Stimulated activated CD4-positive, alpha-beta T cell treated with anti-CD3 and anti-CD28 coated beads, Interleukin-12 subunit alpha, Interleukin-12 subunit beta, amount 100 ng/mL, for 4 hours (primary cell): Measurements from ENCODE around the gene SEC24B.
A peak's percentile ranks its signal among the peaks of the same experiment; 100 is the strongest.

ENCODE experiments used
- DNase-seq: peaks from one replicate; pipeline ENCODE4 v3.0.0-alpha.2; 2020

The SEC24B gene

DNA sequence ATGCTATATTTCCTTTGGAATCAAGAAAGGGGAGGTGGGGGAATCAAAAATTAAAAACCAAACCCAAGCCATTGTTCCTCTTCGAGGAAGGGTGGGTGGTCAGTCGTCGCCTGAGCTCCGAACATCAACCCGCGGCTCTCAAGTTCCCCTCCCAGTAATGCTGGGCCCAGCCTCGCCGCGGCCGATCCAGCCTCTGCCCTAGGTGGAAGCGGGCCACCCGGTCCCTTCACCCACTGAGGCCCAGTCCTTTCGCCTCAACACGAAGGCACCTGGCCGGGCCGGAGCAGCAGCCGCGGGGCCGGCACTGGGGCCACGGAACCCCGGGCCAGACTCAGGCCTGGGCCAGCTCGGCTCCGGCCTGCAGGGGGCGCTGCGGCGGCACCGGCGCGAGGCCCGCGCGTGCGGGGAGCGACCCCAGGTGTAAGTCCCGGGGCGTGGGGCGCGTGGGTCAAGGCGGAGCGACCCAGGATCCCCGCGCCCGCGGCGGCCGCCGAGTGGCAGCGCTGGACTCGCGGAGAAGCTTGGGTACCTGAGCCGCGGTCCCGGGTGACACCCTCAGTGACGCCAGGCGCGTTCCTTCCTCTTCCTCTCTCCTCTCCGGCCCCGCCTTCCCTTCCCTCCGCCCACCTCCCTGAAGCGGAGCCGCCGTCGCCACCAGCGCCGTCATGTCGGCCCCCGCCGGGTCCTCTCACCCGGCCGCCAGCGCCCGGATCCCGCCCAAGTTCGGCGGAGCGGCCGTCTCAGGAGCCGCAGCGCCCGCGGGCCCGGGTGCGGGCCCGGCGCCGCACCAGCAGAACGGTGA lies at the start of gene SEC24B:
TSS of gene SEC24B (plus strand) at position 611 of the 802 bp plus-strand sequence. CDS start at position 666, 55 bp downstream.
- DNase-seq, result peak; percentile 83

DNA sequence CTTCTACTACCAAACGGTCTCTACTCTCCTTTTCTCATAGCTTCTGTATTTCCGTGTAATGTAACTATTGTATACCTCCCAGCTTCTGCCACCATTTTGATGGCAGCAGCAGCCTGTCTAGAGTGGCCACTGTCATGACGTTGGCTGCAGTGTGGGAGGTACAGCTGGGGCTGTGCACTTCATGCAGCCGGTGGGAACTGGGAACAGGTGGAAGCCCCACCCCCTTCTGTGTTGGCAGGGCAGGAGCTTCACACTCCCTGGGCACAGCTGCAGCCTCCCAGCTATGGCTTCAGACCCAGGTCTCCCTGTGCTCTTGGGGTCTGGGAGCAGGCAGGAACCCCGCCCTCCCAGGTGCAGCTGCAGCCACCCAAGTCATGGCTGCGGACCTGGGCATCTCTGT lies 49.8 kb upstream of the SEC24B start:
- no peak for DNase-seq

DNA sequence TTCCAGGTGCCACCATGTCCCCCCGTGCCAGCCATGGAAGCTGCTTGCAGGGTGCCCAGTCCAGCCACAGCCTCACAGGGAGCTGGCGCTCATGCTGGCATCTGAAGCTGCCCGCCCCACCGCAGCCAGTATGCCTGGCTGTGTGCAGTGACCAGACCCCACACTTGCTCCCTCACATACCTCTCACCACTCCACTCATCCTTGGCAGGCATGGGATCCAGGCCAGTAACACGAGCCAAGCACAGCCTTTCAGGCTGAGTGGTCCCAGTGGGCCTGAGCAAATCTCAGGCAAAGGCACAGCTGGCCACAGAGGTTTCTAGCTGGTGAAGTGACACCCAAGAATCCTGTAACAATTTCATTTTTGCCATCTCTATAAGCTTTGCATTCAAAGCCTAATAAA lies 48.4 kb upstream of the SEC24B start:
- no peak for DNase-seq

DNA sequence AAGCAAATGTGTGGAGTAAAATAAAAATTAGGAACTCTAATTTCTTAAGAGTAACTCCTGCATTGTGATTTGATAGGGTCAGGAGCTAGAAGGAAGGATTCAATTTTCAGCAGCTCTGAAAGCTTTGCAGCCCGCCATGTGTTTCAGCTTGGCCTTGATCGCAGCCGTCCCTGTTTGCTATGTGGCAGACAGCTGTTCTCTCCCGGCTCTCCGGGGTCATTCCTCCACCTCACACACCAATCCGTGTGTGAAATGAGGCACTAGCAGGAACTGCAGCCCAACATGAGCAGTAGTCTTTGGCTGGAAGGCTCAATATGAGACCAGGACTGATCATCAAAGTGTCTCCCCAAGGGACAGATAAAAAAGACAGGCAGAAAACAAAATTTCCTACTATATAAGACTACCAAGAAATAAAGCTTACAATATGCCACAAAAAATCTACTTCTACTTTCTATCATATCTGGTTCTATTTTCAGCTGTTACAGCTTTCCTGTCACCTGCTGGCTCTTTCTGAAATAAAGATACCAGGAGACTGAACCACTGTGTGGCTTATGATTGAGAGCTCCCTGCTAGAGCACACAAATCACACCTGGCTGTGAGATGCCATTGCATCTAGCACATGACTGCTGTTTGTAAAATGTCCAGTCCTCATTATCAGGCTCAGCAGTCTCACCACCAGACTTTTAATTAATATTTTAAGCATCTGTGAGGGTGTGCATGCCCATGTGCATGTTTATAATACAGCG lies 44.1 kb upstream of the SEC24B start:
- DNase-seq, result no peak

DNA sequence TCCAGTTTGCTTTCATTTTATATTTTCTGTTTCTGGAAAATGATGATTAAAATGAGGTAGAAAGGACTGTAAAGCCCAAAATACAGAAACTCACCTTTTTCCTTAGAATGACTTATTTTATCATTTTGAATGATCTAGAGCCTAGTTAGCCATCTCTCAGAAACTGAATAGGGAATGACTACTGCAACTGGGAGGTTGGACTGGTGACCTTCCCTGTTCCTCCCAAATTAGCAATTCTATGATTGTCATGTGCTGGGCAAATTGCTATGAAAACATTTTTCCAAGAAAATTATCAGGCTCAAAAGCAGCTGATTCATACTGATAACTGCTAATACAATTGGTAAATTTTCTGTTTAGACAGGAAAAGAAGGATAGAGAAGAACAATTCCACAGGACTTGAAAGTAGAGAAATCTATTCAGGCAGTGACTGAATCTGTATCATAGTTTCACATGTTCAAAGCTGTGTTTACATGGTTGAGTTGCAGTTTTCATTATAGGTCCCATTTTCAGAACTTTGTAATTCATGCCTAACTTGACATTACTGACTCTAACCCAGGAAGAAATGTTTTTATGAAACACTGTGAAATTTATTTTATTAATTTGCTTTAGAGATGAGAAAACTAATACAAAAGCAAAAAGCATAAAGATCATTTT lies 43.4 kb upstream of the SEC24B start:
- DNase-seq, result no peak

DNA sequence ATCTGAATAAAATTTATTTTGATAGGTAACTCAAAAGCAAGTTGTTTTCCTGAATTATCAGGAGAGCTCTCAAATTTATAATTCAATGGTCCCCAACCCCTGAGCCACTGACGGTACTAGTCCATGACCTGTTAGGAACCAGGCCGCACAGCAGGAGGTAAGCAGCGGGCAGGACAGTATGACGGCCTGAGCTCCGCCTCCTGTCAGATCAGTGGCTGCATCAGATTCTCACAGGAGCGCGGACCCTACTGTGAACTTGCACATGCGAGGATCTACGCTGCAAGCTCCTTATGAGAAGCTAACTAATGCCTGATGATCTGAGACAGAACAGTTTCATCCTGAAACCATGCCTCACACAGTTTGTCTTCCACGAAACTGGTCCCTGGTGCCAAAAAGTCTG lies 37.9 kb upstream of the SEC24B start:
- DNase-seq, result no peak

DNA sequence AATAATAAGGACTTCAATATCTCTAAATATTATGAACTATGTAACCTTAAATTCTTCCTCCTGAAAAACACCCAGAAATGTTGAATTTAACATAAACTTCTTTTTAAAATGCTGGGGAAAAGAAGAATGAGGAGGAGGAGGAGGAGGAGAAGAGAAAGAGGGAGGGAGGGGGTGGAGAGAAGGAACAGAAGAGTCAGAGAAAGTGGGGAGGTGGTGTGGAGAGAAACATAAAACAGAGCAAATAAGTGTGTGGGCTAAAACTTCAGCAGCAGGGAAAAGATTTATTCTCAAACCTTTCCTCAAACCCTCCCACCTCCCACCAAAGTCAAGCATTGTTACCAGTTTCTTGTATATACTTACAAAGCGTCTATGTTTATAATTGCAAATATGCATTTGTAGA lies 34.7 kb upstream of the SEC24B start:
- DNase-seq, result no peak

DNA sequence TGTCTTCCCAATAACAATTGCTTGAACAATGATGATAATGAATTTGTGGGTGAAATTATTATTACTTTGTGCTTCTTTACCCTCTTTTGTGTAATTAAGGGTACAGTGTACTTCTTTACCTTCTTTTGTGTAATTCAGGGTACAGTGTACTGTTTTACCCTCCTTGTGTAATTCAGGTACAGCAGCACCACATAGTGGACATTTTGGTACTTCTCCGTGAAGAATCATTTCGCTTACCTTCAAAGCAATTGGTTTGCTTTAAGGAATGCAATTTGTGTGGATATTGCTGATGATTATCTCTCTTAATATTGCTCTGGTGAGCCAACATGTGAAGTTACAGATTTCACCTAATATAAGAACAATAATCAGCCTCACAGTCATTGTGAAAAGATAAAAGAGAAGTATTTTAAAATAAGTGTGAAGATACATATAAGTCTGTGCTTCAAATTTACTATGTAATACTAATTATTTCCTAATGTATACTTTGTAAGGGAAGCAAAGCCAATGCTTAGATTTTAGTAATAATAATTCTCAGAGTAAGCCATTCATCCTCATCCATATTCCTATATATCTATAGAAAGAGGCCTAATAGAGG lies 27.2 kb upstream of the SEC24B start:
- DNase-seq, result no peak

DNA sequence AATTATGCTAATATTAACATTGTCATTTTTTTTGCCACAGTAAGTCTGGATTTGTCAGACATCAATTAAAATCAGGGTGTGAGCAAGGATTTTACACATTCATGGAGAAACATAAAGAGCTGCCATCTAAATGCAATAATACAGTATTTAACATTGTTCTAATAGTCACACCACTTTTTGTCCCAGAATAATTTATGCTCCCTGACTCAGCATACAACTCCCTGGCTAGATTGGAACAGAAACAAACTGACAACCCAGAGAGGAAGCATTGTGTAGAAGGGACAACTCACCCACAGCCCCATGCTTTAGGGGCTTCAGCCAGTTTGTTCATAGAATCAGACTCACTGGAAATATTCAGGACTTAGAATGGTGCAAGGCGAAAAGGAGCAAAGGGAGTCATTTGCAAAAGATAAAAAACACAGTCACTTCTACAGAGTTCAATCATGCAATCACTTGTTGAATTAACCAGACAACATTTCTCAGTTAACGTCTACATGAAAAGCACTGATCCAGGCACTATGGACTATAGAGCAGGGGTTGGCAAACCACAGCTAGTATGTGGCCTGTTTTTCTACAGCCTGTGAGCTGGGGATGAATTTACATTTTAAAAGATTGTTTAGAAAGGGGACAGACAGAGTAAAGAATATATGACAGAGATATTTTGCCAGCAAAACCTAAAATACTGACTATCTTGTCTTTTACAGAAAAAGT lies 26.4 kb upstream of the SEC24B start:
- DNase-seq, result no peak

DNA sequence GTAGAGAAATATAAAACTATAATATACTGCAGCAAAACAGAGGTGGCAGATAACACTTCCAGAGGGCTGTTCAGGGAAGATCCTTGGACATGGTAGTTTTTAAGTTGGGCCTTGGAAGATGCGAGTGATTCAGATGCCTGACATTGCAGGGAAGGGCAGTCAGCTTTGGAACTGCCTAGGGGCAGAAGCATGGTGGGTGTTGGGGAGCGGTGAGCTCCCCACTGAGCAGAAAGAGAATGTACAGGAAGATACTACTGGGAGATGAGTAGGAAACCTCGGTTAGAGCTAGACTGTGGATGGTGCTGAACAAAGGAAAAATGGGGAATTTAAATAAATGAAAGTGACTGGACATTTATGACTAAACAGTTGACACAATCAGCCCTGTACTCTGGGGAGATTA lies 24.9 kb upstream of the SEC24B start:
- no peak for DNase-seq

DNA sequence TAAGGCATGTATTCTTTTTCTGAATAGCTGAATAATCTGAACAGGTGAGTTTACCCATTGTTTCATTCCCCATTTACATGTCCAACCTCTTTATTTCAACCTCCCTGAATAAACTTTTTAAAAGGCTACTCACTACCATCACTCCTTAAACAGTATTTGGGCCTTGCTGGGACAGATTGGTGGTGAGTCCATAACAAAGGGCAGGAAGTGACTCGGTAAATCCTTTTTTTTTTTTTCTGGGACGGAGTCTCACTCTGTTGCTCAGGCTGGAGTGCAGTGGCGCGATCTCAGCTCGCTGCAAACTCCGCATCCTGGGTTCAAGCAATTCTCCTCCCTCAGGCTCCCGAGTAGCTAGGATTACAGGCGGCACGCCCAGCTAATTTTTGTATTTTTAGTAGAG lies 23.4 kb upstream of the SEC24B start:
- no peak for DNase-seq

DNA sequence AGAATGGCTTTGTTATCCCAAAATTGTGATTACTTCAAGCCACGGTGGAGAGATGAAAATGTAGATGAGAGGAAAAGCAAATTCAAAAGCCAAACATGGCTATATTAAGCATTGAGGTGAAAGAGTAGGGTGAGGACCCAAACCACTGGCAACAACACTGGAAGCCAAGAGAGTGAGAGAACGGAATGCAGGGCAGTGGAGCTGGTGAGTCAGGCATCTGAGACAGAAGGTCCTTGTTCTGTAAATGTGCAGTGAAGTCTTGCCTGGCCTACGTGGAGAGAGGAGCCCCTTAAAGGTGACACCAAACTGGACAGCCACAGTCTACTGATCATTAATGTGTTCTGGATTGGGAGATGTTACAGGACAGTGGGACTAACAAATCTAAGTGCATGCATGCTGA lies 22.8 kb upstream of the SEC24B start:
- no peak for DNase-seq

DNA sequence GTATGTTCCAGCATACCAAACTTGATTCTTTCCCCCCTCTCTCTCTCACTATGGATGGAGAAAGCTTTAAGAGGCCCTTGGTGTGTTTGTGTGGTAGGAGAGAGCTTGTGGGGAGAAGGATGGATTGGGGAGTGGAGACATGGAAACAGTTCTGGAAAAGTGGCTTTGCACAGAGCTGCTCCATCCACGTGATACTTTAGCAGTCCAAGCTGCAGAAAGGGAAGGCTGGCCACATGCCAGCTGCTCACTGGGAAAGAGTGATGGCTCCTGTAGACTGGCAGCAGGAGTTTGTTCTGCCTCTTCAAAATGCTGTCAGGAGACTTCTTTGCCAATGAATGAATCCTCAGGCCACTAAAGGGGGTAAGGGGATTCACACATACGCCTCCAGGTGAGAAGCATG lies 21.7 kb upstream of the SEC24B start:
- DNase-seq, result no peak

DNA sequence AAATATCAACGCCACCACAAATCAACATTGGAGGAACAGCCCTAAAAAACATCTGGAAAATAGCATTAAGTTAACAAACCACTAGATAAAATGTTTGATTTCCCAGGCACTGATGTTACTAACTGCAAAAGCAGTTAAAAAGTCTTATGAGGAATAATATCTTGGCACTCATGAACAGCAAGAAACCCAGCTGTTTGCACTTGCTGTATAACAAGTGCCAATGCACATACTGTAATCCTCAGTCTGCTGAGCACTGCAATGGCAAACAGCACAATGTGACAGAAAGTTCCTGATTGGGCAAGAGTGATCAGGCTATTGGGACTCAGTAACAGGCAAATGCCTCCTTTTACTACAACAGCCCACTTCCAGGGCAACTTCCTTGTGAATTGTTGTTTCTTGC lies 20.8 kb upstream of the SEC24B start:
- DNase-seq, result no peak

DNA sequence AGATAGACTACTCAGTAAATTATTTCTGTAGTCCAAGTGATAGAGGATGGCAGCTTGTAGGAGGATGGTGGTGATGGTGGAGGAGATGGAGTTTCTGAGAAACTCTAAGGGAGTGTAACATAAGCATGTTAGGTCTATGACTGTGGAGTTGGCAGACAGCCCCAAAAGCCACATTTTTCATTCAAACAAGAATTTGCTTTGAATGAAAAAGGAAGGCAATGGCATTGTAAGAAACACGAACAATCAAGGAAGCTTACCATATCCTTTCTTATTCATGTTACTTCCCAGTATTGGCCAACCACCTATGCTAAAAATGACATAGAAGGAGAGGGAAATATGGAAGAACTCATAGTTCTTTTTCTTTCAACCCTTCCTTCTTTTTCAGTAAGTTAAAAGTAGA lies 18.7 kb upstream of the SEC24B start:
- no peak for DNase-seq

DNA sequence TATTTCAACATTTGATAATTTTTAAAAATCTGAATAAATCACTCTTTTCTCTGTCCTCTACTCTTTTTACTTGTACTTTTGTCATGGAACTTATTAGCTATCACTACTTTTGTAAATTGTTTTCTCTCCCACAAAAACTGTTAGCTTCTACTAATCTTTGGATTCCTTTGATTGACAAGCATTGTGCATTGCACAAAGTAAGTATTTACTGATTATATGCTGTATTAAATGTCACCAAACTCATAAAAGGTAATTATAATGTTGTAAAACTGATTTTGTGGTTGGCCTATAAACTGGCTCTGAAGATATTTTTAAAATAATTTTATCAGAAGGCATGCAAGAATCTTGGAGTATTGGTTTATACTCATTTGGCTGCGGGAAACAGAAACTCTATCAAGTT lies 15.0 kb upstream of the SEC24B start:
- DNase-seq, result no peak

DNA sequence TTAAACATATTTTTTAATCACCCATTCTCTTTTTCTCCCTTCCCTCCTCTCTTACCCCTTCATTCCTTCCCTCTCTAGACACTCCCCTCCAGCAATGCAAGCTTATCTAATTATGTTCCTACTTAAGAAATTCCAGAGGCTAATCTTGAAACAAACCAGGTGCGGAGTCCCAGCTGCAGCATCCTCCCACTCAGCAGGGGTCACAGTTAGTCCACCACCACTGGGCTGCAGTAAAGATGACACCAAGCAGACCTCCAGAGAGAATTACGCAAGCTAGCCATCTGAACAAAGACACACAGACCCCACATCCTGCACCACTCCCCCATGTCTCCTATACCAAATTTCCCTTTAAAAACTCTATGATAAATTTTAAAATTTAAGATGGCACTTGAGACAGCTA lies 13.9 kb upstream of the SEC24B start:
- no peak for DNase-seq

DNA sequence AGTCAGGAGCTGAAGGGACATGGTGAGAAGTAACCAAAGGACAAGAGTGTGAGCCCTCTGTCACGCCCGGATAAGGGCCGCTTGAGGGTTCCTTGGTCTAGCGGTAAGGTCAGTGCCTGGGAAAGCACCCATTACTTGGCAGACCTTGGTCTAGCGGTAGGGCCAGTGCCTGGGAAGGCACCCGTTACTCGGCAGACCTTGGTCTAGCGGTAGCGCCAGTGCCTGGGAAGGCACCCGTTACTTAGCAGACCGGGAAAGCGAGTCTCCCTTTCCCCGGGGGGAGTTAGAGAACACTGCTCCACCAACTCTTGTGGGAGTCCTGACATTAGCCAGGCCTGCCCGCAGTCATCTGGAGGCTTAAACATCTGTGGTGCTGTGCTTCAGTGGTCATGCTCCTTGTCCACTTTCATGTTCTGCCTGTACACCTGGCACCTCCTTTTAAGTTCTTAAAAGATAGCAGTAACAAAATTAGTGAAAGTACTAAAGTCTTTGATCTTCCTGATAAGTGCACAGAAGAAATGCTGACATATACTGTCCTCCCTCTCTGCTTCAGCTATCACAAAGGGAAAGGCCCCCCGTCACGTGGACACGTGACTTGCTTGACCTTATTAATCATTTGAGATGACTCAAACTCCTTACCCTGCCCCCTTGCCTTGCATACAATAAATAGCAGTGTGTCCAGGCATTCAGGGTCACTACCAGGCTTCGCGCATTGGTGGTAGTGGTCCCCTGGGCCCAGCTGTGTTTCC lies 9.3 kb upstream of the SEC24B start:
- no peak for DNase-seq

DNA sequence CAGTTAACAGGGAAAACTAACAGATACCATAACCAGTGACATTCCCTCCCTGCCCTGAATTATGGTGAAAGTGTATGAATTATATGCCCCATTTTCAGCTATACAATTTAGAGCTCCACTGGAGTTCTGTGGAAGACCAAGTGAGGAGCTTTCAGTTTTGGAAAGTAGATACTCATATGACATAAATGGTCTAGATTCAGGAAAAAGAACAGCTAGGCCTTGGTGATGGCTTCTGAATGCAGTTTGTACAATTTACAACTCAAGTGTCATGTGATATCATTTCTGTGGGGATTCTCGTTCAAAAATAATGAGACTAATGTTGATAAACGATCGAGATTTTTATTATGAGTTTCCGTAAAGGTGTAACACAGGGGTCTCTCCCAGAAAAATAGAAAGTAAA lies 8.2 kb upstream of the SEC24B start:
- no peak for DNase-seq

DNA sequence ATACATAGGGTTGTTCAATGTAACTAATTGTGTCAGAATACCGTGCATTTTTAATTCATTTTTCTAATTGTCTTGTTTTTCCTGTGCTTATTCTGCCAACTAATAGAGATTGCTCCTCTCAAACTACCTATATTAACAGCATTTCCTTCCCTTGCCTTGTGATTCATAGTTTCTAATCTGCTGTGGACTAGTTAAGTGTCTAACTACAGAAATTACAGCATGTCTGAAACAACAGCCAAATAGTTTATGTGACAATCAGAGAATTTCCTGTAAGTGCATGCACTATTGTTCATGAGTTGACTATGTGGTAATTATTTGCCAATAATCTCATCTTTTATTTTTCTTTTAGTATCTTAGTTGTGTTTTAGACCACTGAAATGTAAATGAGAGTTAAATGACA lies 4.1 kb upstream of the SEC24B start:
- no peak for DNase-seq

DNA sequence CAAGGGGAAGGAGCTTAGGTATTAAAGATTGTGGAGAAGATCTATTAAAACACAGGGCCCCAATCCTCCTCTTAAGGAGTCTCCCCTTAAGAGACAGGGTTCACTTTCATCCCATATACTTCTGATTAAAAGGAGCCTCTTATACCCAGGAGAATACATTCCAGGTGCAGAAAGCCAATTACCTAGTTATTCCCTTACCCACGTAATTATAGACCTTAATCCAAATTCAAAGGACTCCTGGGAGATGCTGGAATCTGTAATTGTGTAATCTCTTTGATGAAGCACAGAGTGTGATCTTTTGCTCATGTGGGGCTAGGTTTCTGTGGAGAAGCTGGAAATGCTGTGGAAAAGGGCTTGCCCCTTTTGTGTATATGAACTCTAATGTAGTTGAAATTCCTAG lies 1.4 kb upstream of the SEC24B start:
- DNase-seq, result no peak

DNA sequence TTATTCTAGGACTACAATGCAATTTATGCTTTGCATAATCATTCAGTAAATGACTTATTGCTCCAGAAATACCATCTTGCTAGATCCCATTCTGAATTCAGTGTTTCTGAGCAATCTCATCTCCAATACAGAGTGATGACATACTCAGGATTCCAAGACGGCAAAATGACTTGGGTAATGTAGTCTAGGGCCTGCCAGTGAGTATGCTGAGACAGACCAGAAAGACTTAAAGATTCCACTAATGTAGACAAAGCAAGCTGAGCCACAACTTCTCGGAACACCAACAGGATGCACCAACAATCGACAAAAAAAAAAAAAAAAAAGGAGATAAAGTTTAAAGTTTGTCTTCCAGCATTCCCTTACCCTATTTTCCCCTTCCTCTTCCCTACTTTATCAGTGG lies 919 bp upstream of the SEC24B start:
- no peak for DNase-seq
